Nephron (organoid): ENCODE measurements around the gene ARHGAP23.

Experiments
- H3K27ac Mint-ChIP-seq, 3 experiments: 2 replicates each; pipeline ENCODE4 v1.8.0; 2020; ENCODE audit warnings: mixed read lengths in 3 of 3, mild to moderate bottlenecking in 2 of 3, moderate library complexity in 1 of 3
- H3K27me3 Mint-ChIP-seq: 2 replicates; pipeline ENCODE4 v1.8.0; 2021; ENCODE audit warnings: low read depth, mild to moderate bottlenecking, moderate library complexity, mixed read lengths
- H3K36me3 Mint-ChIP-seq: 2 replicates; pipeline ENCODE4 v1.8.0; 2020; ENCODE audit warnings: low read depth, mixed read lengths
- H3K4me1 Mint-ChIP-seq: 2 replicates; pipeline ENCODE4 v1.8.0; 2020; ENCODE audit warnings: mixed read lengths
- H3K4me3 Mint-ChIP-seq, 3 experiments: 2 replicates each; pipeline ENCODE4 v1.8.0; 2020; ENCODE audit warnings: mild to moderate bottlenecking in 3 of 3, mixed read lengths in 3 of 3, moderate library complexity in 2 of 3
- H3K9me3 Mint-ChIP-seq: 2 replicates; pipeline ENCODE4 v1.8.0; 2020; ENCODE audit warnings: mixed read lengths
- CTCF ChIP-seq, 3 experiments: fragments of 200-600 bp; sonication (generic); IDR thresholded peaks; one replicate each; pipeline ENCODE4 v1.5.0; 2021; ENCODE audit warnings: antibody characterized with exemption in 3 of 3; ENCODE audit not compliant: unreplicated experiment in 3 of 3

Gene ARHGAP23

DNA sequence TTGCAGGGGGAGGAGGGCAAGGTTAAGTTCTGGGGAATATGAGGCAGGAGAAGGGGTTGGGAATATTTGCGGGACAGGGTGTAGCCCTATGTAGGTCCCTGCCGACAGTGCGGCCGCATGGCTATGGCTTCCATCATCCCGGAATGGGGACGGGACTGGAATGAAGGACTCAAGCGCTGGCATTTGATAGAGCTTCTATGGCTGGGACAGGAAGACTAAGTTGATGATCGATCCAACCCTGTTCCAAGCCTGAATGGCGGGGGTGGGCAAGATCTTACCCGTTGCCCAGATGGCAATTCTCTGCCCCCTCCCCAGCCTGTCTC is 130.4 kb downstream of the ARHGAP23 start:
- TF ChIP-seq CTCF (IDR thresholded peaks at IDR 0.05; ENCODE audit: unreplicated experiment in 3 of 3), result no peak
- Mint-ChIP-seq H3K27ac (no peak overlapping the region), H3K9me3 (no peaks in the 10 kb centered on the region), H3K4me1 (peaks cover 20% of the 10 kb centered on the region), H3K36me3 (no peaks in the 10 kb centered on the region), H3K4me3 (peak overlapping the region; percentile 83 to 88 (median 85)), H3K27me3 (peaks cover 80% of the 10 kb centered on the region)

DNA sequence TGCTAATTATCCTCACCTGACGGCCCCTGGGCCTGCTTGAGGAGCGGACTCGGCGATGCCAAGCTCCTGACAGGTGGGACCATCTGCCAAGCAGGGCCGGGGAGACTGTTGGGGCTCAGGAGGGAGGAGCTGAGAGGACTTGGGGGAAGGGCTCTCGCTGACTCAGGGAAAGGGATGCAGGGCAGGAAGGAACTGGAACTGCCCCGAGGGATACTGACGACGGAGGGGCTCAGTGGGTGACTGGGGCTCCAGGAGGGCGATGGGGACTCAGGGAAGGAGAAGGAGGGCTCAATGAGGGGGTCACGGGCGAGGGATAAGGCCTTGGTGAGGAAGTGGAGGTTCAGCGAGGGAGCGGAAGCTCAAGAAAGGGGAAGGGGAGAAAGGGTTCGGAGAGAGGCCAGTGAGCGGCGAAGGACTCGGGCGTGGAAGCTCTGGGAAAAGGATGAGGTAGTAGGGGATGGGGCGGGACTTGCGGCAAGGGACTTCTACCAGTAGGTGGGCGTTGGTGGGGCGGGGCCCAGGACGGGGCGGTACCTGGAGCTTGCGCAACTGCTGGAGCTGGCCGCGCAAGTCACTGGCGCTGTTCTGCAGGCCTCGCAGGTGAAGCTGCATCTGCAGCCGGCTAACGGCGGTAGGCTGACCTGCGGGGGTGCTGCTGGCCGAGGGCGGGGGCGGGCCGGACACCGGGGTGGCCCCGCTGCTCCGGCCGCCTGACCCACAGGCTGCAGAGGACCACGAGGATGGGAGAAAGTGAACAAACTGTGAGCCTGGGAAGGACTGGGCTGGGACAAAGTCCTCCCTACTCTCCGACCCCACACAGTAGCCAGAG is 131.0 kb downstream of the ARHGAP23 start:
- Mint-ChIP-seq H3K27me3 (peaks cover 84% of the 10 kb centered on the region), H3K4me3 (peak overlapping the region; percentile 83 to 88 (median 85)), H3K36me3 (no peaks in the 10 kb centered on the region), H3K27ac (no peak overlapping the region), H3K4me1 (peaks cover 18% of the 10 kb centered on the region), H3K9me3 (no peaks in the 10 kb centered on the region)
- TF ChIP-seq CTCF (IDR thresholded peaks at IDR 0.05; ENCODE audit: unreplicated experiment in 3 of 3), result peak; percentile 17 to 33 (median 22)

DNA sequence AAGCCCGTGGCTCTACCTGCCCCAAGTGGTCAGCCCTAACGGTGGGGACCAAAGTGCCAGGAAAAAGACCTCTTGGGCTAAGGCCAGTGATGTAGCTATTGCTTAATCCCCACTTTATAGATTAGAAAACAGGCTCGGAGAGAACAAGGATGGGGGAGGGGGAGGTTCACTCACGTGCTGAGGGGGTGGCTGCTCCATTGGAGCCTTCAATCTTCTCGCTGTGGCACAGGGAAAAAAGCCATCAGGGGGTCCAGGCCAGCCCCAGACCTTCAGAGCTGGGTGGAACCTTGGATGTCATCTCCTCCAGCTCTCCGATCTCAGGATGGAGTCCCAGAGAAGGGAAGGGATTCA is 131.6 kb downstream of the ARHGAP23 start:
- TF ChIP-seq CTCF (IDR thresholded peaks at IDR 0.05; ENCODE audit: unreplicated experiment in 3 of 3), result no peak
- Mint-ChIP-seq H3K4me1 (peaks cover 15% of the 10 kb centered on the region), H3K36me3 (no peaks in the 10 kb centered on the region), H3K27ac (no peak overlapping the region), H3K9me3 (no peaks in the 10 kb centered on the region), H3K27me3 (peaks cover 86% of the 10 kb centered on the region), H3K4me3 (no peak overlapping the region)

- H3K9me3 Mint-ChIP-seq, result no peaks in the 10 kb centered on the region
- peaks cover 15% of the 10 kb centered on the region for H3K4me1 Mint-ChIP-seq
- TF ChIP-seq CTCF (IDR thresholded peaks at IDR 0.05; ENCODE audit: unreplicated experiment in 3 of 3), result no peak
- H3K4me3 Mint-ChIP-seq, result peak overlapping the region; percentile 49 to 75 (median 75)
- H3K27me3 Mint-ChIP-seq, result peaks cover 87% of the 10 kb centered on the region
- no peaks in the 10 kb centered on the region for H3K36me3 Mint-ChIP-seq
- H3K27ac Mint-ChIP-seq, result no peak overlapping the region
Measured at GRCh38 chr17:38560503-38561318, 132.4 kb downstream of the ARHGAP23 start.

GRCh38 chr17:38561416-38562214 is 133.4 kb downstream of the ARHGAP23 start:
- Mint-ChIP-seq H3K9me3 (no peaks in the 10 kb centered on the region), H3K27me3 (peaks cover 93% of the 10 kb centered on the region), H3K27ac (no peak overlapping the region), H3K4me3 (no peak overlapping the region), H3K36me3 (no peaks in the 10 kb centered on the region), H3K4me1 (peaks cover 15% of the 10 kb centered on the region)
- no peak for TF ChIP-seq CTCF (IDR thresholded peaks at IDR 0.05; ENCODE audit: unreplicated experiment in 3 of 3)
